Measurements from ENCODE around the gene AP4S1.

Gene AP4S1

GRCh38 chr14:31026450-31027235, 1.2 kb downstream of the AP4S1 start:
- ChIA-PET POLR2A (interaction anchor here (0.5 to 2.1 kb wide), 20 partner anchors 10 to 394 kb away, joined by 3 to 11 read pairs (median 4); partner anchors contain the start of genes COCH, HEATR5A and HECTD1), CTCF (interaction anchor here (0.8 kb wide), 1 partner anchor 56 kb away, joined by 5 read pairs; no protein-coding TSS in a partner anchor)
- peaks cover 15% of the 10 kb centered on the region for H3K4me1 ChIP-seq (ENCODE audit: control insufficient read depth, insufficient read depth, low read length)
- H3K27ac ChIP-seq (ENCODE audit: extremely low read depth, low read depth, low read length) = peak overlapping the region; percentile 95
- H3K4me3 ChIP-seq (ENCODE audit: low read depth, low read length) = peak overlapping the region; percentile 100
- H3K9me3 ChIP-seq (ENCODE audit: control insufficient read depth, insufficient read depth, low read depth, low read length) = no peaks in the 10 kb centered on the region
- H3K36me3 ChIP-seq (ENCODE audit: control insufficient read depth in 2 of 2, insufficient read depth in 1 of 2, low read length in 2 of 2) = peaks cover 0 to 5% of the 10 kb centered on the region in 2 experiments; a peak in 2 of 3 replicates
- TF ChIP-seq ZNF514 (tag by site-specific recombination; IDR thresholded peaks at IDR 0.05) = no peak
- TF ChIP-seq ZNF600 (tag by site-specific recombination; IDR thresholded peaks at IDR 0.05) = peak; percentile 87
- TF ChIP-seq ZNF585B (tag by site-specific recombination; IDR thresholded peaks at IDR 0.05) = no peak
- peak; percentile 99 for TF ChIP-seq ZNF121 (tag by site-specific recombination; IDR thresholded peaks at IDR 0.05)
- peak; percentile 81 for TF ChIP-seq SP3 (tag by site-specific recombination; IDR thresholded peaks at IDR 0.05)
- 0 out of 2 replicates have a peak, but pooled peaks have one; percentile 15 for TF ChIP-seq ZNF394 (tag by site-specific recombination; IDR thresholded peaks at IDR 0.05; ENCODE audit: borderline replicate concordance)
- TF ChIP-seq ZNF324 (tag by site-specific recombination; IDR thresholded peaks at IDR 0.05) = peak; percentile 72
- TF ChIP-seq ZNF692 (tag by site-specific recombination; IDR thresholded peaks at IDR 0.05) = peak; percentile 98
- no peak for TF ChIP-seq ZNF133 (tag by site-specific recombination; IDR thresholded peaks at IDR 0.05)
- TF ChIP-seq SP2 (tag by site-specific recombination; IDR thresholded peaks at IDR 0.05) = peak; percentile 78
- no peak for TF ChIP-seq ZNF664 (tag by site-specific recombination; IDR thresholded peaks at IDR 0.05)
- TF ChIP-seq ZBTB17 (tag by site-specific recombination; IDR thresholded peaks at IDR 0.05) = peak; percentile 88
- TF ChIP-seq ZNF76 (tag by site-specific recombination; IDR thresholded peaks at IDR 0.05; ENCODE audit: borderline replicate concordance, low read depth) = peak; percentile 80
- peak; percentile 64 for TF ChIP-seq PRDM10 (tag by site-specific recombination; IDR thresholded peaks at IDR 0.05)
- no peak for TF ChIP-seq ZNF830 (tag by site-specific recombination; IDR thresholded peaks at IDR 0.05; ENCODE audit: low read depth)
- peak; percentile 77; the same call in 1 of the 2 replicates for TF ChIP-seq ZNF184 (tag by site-specific recombination; IDR thresholded peaks at IDR 0.05)
- 0 out of 2 replicates have a peak, but pooled peaks have one; percentile 25 for TF ChIP-seq ZNF610 (tag by site-specific recombination; IDR thresholded peaks at IDR 0.05; ENCODE audit: borderline replicate concordance)
- TF ChIP-seq ZNF398 (tag by site-specific recombination; IDR thresholded peaks at IDR 0.05) = peak; percentile 66
- TF ChIP-seq ZNF555 (tag by site-specific recombination; conservative IDR thresholded peaks at IDR 0.05) = no peak
- 0 out of 2 replicates have a peak, but pooled peaks have one; percentile 14 for TF ChIP-seq KLF10 (tag by site-specific recombination; IDR thresholded peaks at IDR 0.05)
- TF ChIP-seq ZNF223 (tag by site-specific recombination; IDR thresholded peaks at IDR 0.05) = no peak
- peak; percentile 35; the same call in 1 of the 2 replicates for TF ChIP-seq ZNF639 (tag by site-specific recombination; IDR thresholded peaks at IDR 0.05)
- peak; percentile 69; the same call in 1 of the 2 replicates for TF ChIP-seq TRIM28 (IDR thresholded peaks at IDR 0.05; ENCODE audit: borderline replicate concordance, low read length)
- no peak for TF ChIP-seq ZNF645 (tag by site-specific recombination; IDR thresholded peaks at IDR 0.05)
- peak; percentile 90 for TF ChIP-seq PRDM4 (tag by site-specific recombination; IDR thresholded peaks at IDR 0.05)

Data from HEK293 (cell line).